IPS DF 6.9 (cell line): ENCODE results near the gene TMUB1.
"Not testable (repeated sequence)": the region's sequence is repeated elsewhere in the genome, so short reads cannot be mapped to it uniquely, and the experiment has no call there.

Experiments
- DNase-seq: peaks from one replicate; pipeline ENCODE4 v3.0.0-alpha.2; 2013; ENCODE audit warnings: low read depth, low spot score
- H3K27ac ChIP-seq: one replicate; pipeline ENCODE4 v1.5.1; 2013; ENCODE audit warnings: low read length, control low read depth
- H3K27me3 ChIP-seq: 2 replicates; pipeline ENCODE4 v1.6.1; 2013; ENCODE audit warnings: mild to moderate bottlenecking, low read length; ENCODE audit not compliant: control insufficient read depth, insufficient read depth
- H3K36me3 ChIP-seq: 2 replicates; pipeline ENCODE4 v1.6.1; 2013; ENCODE audit warnings: low read length; ENCODE audit not compliant: control insufficient read depth, insufficient read depth
- H3K4me1 ChIP-seq: 2 replicates; pipeline ENCODE4 v1.6.1; 2013; ENCODE audit warnings: low read length; ENCODE audit not compliant: control insufficient read depth, insufficient read depth
- H3K4me3 ChIP-seq: 2 replicates; pipeline ENCODE4 v1.5.1; 2013; ENCODE audit warnings: mild to moderate bottlenecking, low read length
- H3K9me3 ChIP-seq: 2 replicates; pipeline ENCODE4 v1.6.1; 2013; ENCODE audit warnings: low read length, inconsistent platforms; ENCODE audit not compliant: control insufficient read depth, insufficient read depth
- WGBS: extraction: QIAGEN DNeasy Blood & Tissue Kit; methylation state at CpG from one replicate; pipeline ENCODE4 v1.1.7; 2013; ENCODE audit warnings: mixed read lengths, missing lambda C conversion rate; ENCODE audit not compliant: insufficient read length, insufficient coverage; 5-methylcytosine and 5-hydroxymethylcytosine counted together

Gene TMUB1

GRCh38 chr7:151048911-151049463 lies 34.3 kb downstream of the TMUB1 start:
- H3K27ac ChIP-seq, result no peak overlapping the region
- H3K27me3 ChIP-seq, result peaks cover 12% of the 10 kb centered on the region; the same call in 1 of the 2 replicates
- H3K36me3 ChIP-seq, result no peaks in the 10 kb centered on the region; the same call in 1 of the 2 replicates
- no CpG with 5 or more reads among the region's 38 CpGs for whole genome bisulfite sequencing
- no peaks in the 10 kb centered on the region for H3K9me3 ChIP-seq
- H3K4me1 ChIP-seq, result peaks cover 4% of the 10 kb centered on the region; the same call in 1 of the 2 replicates
- no peak overlapping the region for H3K4me3 ChIP-seq
- DNase-seq, result no peak

- no peaks in the 10 kb centered on the region; the same call in 1 of the 2 replicates for H3K36me3 ChIP-seq
- H3K27me3 ChIP-seq, result peaks cover 12% of the 10 kb centered on the region; the same call in 1 of the 2 replicates
- no peak within 1 kb of the TSS for H3K27ac ChIP-seq
- WGBS, result no CpG with 5 or more reads among the region's 22 CpGs
- H3K4me3 ChIP-seq, result no peak within 1 kb of the TSS
- H3K4me1 ChIP-seq, result peaks cover 4% of the 10 kb centered on the region; the same call in 1 of the 2 replicates
- no peak for DNase-seq
- H3K9me3 ChIP-seq, result no peaks in the 10 kb centered on the region
These were observed 35.1 kb downstream of the TMUB1 start, which contains the start of gene ASIC3 for GRCh38 chr7:151047976-151048815. Gene ASIC3 (plus strand): TSS chr7:151048531. CDS start chr7:151048886, 355 bp downstream.

- no peak overlapping the region for H3K27ac ChIP-seq
- peaks cover 10% of the 10 kb centered on the region; the same call in 1 of the 2 replicates for H3K27me3 ChIP-seq
- WGBS, result no CpG with 5 or more reads among the region's 14 CpGs
- H3K4me1 ChIP-seq, result peaks cover 4% of the 10 kb centered on the region; the same call in 1 of the 2 replicates
- H3K9me3 ChIP-seq, result no peaks in the 10 kb centered on the region
- no peaks in the 10 kb centered on the region; the same call in 1 of the 2 replicates for H3K36me3 ChIP-seq
- no peak for DNase-seq
- H3K4me3 ChIP-seq, result no peak overlapping the region
These were observed 36.4 kb downstream of the TMUB1 start for GRCh38 chr7:151046603-151047573.

DNA sequence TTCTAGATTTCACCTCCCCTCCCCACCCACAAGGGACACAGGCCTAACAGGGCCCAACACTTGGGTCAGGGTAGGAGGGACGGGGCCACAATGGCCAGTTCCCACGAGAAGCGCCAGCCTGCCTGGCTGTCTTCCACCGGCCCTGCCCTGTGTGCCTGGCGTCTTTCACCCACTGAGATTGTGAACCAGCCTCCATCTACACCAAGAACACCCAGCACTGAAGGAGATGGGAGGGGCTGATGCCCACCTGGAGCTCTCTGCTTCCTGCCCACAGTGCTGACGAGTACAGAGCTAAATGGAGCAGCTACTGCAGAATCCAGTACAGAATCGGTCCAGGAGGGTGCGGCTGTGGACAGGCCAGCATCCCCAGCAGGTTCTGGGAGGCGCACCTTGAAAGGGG lies 37.3 kb downstream of the TMUB1 start:
- DNase-seq, result no peak
- no peak overlapping the region for H3K4me3 ChIP-seq
- H3K9me3 ChIP-seq, result no peaks in the 10 kb centered on the region
- H3K4me1 ChIP-seq, result peaks cover 3% of the 10 kb centered on the region; the same call in 1 of the 2 replicates
- WGBS, result no CpG with 5 or more reads among the region's 9 CpGs
- H3K27ac ChIP-seq, result no peak overlapping the region
- H3K36me3 ChIP-seq, result no peaks in the 10 kb centered on the region; the same call in 1 of the 2 replicates
- peaks cover 7% of the 10 kb centered on the region; the same call in 1 of the 2 replicates for H3K27me3 ChIP-seq

DNA sequence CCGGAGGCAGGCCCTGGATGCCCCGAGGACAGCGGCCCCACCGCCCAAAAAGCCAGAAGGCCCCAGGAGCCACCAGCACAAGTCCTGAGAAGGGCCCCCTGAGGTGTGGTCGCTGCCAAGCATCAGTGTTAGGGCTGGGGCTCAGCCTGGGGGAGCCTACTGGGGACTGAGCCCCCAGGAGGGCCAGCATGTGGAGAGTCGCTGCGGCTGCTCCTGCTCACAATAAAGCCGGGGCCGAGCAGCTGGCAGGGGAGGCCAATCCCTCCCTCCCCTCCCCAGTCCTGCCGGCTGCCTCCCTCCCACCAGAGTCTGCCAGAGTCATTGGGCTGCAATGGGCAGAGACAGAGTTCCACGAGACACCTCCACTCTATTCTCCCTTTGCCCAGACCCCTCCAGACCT lies 38.0 kb downstream of the TMUB1 start:
- no CpG with 5 or more reads among the region's 11 CpGs for WGBS
- Histone ChIP-seq H3K4me3 (no peak overlapping the region), H3K36me3 (no peaks in the 10 kb centered on the region; the same call in 1 of the 2 replicates), H3K4me1 (no peaks in the 10 kb centered on the region), H3K27ac (no peak overlapping the region), H3K27me3 (peaks cover 5% of the 10 kb centered on the region; the same call in 1 of the 2 replicates), H3K9me3 (no peaks in the 10 kb centered on the region)
- DNase-seq, result no peak

GRCh38 chr7:151043959-151044358 lies 39.3 kb downstream of the TMUB1 start:
- WGBS, result no CpG with 5 or more reads among the region's 20 CpGs
- no peaks in the 10 kb centered on the region for H3K9me3 ChIP-seq
- H3K36me3 ChIP-seq, result no peaks in the 10 kb centered on the region; the same call in 1 of the 2 replicates
- H3K4me1 ChIP-seq, result no peaks in the 10 kb centered on the region
- no peaks in the 10 kb centered on the region for H3K27me3 ChIP-seq
- no peak for DNase-seq
- no peak overlapping the region for H3K27ac ChIP-seq
- no peak overlapping the region for H3K4me3 ChIP-seq

GRCh38 chr7:151043449-151043848 lies 39.8 kb downstream of the TMUB1 start:
- WGBS, result no CpG with 5 or more reads among the region's 10 CpGs
- H3K27ac ChIP-seq, DNase-seq, H3K4me1 ChIP-seq, H3K36me3 ChIP-seq, H3K9me3 ChIP-seq, H3K4me3 ChIP-seq, H3K27me3 ChIP-seq: not testable (repeated sequence)

GRCh38 chr7:151040616-151041375 lies 42.5 kb downstream of the TMUB1 start:
- Histone ChIP-seq H3K27ac (no peak overlapping the region), H3K27me3 (no peaks in the 10 kb centered on the region), H3K4me3 (no peak overlapping the region), H3K36me3 (peaks cover 3% of the 10 kb centered on the region), H3K9me3 (no peaks in the 10 kb centered on the region), H3K4me1 (no peaks in the 10 kb centered on the region)
- no CpG with 5 or more reads among the region's 30 CpGs for WGBS
- no peak for DNase-seq

DNA sequence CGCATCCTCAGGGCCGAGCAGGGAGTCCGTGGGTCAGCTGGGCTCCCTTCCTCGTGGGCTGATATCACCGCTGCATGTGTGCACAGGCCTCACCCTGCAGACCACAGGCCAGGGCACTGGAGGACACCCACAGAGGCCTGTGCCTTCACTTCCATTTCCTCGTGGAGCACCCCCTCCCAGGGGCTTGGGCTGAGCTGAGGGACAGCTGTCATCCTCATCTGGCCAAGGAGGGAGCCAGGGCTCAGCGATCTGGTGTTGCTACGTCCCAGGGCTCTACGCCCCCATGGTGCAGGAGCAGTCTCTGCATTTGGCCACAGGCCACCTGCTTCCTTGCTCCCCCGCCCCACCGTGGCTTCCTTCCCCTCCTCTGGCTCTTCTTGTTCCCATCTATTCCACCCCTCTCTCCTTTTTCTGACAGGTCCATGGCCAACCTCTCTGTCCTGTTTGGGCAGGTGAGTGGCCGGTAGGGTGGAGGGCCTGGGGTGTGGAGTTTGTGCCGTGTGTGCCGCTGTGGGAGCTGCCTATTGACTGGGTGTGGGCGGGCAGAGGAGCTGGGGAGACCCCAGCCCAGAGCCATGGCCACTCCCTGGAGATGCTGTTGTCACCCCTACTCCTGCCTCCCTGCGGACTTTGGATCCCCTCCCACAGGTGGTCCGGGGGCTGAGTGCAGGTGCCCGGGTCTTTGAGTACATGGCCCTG lies 43.3 kb downstream of the TMUB1 start:
- Histone ChIP-seq H3K9me3 (no peaks in the 10 kb centered on the region), H3K27ac (no peak overlapping the region), H3K36me3 (peaks cover 3% of the 10 kb centered on the region), H3K4me3 (no peak overlapping the region), H3K27me3 (no peaks in the 10 kb centered on the region), H3K4me1 (no peaks in the 10 kb centered on the region)
- DNase-seq, result no peak
- no CpG with 5 or more reads among the region's 18 CpGs for WGBS
